GM19099 (cell line): Measurements from ENCODE around the gene SLC26A1.

ENCODE experiments used
- POLR2A ChIP-seq: IDR thresholded peaks from 3 replicates; pipeline ENCODE4 v1.6.1; 2011; ENCODE audit warnings: low read depth; ENCODE audit not compliant: insufficient read length; ENCODE audit errors: extremely low read depth

Gene SLC26A1

DNA sequence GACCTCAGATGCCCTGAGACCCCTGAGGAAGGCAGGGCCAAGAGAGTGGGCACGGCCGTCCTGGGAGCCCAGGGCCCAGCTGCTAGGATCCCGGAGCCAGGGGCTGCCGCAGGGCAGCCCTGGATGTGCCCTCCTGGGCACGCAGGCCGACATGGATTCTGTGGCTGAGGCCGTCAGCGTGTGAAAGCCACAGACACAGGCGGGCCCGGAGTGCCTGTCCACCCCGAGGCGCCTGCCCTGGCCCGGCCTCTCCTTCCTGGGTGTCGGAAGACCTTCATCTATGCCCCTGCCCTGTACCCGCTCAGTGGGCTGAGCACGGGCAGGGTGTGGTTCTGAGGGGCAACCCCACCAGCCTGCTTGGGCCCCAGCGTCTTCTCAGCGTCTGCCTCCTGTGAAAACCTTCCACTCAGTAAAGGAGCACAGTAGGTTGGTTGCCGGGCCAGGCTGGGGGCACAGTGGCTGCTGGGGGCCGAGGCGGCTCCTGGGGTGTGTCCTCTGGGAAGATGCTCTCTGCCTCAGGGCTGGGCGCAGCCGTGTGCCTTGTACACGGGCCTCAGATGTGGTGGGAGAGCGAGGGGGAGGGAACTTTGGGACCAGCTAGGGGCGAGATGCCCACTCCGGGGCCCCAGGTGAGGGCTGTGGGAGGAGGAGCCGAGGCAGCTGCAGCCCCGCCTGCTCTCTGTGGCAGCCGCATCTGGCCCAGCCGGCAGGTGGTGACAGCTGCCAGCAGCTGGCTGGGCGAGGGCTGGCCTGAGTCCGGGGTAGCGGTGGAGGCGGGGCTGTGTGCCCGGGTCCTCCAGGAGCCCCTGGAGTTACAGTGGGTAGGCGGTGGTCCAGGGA is 39.0 kb upstream of the SLC26A1 start:
- no peak for TF ChIP-seq POLR2A

DNA sequence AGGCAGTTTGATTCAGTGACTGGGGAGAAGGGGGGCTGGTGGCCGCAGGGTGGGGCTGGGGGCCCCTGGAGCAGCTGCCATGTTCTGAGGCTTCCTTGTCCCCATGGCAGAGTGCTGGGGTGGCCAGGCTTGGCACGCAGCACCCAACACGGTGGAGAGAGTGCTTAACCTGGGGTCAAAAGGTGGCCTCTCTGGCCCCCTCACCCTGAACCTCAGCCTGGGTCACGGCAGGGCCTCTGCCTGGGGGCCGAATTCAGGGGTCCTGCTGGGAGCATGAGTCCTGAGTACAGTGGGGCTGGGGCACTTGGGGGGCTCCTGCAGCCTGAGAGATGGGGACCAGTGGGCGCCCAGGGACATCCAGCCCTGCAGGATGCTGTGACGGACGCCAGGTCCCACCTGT is 38.1 kb upstream of the SLC26A1 start:
- TF ChIP-seq POLR2A: no peak

DNA sequence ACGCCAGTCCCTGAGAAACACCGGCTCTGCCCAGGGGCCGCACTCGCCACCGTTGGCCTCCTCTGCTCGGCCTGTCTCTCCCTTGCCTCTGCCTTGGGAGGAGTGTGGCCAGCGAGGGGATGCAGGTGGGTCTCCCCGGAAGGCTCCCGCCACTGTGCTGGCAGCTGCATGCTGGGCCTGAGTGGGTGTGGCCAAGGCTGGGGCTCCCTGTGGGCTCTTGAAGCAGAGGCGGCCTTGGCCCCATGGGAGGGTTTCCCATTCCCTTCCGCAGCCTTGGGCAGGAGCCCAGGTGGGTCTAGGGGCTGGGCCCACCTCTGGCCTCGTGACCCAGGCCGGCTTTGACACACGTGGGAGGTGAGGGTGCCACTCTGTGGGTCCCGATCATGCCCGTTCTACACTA is 37.4 kb upstream of the SLC26A1 start:
- TF ChIP-seq POLR2A: no peak

DNA sequence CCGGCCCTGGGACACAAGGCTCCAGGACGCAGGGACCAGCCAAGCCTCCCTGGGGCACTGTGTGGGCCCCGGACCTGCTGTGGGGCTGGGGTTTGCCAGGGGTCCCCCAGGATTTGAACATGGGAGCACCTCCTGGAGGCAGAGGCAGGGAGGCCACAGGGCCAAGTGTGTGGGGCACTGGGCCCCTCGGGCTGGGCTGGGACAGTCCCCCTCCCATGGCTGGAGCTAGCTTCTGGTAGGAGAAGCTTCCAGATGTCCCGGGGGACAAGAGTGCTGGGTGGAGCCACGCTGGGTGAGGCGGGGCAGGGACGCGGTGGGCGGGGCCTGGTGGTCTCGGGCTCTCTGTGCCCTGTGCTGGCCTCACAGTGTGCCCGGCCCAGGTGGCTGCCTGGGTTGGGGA is 36.8 kb upstream of the SLC26A1 start:
- TF ChIP-seq POLR2A: no peak

DNA sequence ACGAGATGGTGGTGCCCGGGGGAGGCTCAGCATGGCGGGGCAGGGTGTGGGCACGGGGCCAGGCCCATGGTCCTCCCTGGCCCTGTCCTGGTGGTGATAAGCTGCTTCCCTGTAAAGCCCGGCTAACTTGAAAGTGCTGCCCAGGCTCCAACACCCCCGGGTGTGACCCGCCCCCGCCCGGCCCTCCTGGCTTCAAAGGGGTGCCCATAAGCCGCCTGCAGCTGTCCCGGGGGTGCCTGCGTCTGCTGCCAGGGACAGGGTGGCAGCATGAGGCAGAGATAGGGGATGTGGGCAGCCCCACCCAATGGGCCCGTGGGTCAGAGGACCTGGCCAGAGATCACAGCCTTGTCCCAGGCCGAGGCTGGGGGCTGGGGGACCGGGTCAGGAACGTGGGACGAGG is 36.3 kb upstream of the SLC26A1 start:
- TF ChIP-seq POLR2A: no peak

DNA sequence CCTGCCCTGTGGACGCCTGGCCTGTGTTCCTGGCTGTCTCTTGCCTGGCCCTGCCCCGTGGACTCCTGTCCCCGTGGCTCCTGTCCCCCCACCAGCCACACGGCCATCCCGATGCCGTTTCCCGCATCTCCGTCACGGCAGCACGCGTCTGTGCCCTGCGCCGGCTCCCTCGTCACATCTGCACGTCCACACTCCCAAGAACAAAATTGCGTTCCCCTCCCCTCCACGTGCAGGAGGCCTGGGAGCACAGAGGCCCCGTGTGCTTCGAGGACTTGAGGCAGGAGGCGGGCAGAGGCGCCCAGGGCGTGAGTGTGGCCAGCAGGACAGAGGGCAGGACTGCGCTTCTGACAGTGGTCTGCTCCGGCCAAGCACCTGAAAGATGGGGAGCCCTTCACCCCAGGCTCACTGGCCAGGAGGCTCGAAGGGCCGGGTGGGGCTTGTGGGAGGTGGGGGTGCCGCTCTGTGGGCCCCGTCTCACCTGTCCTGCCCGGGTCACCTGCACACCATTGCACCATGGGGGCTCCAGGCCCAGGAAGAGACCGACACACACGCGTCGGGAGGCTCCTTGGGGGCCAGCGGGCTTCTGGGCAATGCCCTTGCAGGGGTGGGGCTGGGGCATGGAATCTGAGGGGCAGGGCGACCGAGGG is 35.5 kb upstream of the SLC26A1 start:
- TF ChIP-seq POLR2A: no peak

DNA sequence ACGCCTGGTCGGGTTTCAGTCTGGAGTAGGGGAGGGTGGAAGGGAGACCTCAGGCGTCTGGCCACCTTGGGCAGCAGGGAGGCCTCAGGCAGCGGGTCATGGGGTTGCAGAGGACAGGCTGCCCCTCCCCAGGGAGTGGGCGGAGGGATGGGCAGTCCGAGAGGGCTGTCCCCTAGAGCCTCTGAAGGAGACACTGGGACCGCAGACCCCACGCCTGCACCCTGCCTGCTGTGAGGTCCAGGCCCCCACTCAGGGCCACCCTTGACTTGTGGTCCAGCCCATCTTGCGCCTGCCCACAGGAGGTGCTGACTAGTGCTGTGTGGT is 34.7 kb upstream of the SLC26A1 start:
- TF ChIP-seq POLR2A: no peak

DNA sequence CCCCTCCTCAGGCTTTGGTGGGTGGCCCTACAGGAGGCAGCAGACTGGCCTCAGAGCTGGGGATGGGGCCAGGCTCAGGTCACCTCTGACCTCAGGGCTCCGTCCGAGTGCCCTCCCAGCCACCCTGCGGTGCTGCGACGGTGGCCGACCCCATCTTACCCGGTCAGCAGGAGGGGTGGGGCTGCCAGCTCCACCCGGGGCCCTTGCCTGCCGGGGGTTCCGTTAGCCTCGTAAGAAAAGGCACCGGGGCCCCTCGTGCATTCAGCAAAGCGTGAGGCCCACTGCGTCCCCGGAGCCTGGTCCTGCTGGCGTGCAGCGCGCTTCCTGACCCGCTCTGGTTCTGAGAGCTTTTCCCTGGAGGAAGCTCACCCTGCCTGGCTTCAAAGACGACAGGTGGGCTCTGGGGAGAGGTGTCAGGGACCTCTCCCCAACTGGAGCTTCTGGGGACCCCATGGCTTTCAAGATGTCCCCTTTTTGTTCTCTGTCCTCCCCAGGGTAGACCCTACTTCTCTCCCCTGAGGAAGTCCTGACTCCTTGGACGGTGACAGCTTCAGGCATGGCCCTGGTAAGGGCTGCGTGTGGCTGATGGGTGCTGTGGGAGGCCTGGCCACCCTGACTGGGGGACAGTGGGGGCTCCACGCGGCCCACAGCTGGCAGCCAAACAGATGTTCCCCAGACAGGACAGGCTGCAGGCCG is 34.2 kb upstream of the SLC26A1 start:
- TF ChIP-seq POLR2A: no peak

DNA sequence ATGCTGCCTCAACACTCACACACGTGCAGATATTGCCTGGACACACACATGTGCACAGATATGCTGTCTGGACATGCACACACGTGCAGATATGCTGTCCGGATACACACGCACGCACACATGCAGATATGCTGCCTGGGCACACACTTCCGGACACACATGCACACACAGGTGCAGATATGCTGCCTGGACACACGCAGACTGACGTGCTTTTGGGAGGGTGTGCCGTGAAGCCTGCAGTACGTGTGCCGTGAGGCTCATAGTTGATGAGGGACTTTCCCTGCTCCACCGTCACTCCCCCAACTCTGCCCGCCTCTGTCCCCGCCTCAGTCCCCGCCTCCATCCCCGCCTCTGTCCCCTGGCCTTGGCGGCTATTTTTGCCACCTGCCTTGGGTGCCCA is 32.9 kb upstream of the SLC26A1 start:
- no peak for TF ChIP-seq POLR2A

DNA sequence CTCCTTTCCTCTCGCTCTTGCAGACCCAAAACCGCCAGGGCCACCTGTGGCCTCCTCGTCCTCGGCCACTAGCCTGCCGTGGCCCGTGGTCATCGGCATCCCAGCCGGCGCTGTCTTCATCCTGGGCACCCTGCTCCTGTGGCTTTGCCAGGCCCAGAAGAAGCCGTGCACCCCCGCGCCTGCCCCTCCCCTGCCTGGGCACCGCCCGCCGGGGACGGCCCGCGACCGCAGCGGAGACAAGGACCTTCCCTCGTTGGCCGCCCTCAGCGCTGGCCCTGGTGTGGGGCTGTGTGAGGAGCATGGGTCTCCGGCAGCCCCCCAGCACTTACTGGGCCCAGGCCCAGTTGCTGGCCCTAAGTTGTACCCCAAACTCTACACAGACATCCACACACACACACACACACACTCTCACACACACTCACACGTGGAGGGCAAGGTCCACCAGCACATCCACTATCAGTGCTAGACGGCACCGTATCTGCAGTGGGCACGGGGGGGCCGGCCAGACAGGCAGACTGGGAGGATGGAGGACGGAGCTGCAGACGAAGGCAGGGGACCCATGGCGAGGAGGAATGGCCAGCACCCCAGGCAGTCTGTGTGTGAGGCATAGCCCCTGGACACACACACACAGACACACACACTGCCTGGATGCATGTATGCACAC is 31.8 kb upstream of the SLC26A1 start:
- TF ChIP-seq POLR2A: no peak

DNA sequence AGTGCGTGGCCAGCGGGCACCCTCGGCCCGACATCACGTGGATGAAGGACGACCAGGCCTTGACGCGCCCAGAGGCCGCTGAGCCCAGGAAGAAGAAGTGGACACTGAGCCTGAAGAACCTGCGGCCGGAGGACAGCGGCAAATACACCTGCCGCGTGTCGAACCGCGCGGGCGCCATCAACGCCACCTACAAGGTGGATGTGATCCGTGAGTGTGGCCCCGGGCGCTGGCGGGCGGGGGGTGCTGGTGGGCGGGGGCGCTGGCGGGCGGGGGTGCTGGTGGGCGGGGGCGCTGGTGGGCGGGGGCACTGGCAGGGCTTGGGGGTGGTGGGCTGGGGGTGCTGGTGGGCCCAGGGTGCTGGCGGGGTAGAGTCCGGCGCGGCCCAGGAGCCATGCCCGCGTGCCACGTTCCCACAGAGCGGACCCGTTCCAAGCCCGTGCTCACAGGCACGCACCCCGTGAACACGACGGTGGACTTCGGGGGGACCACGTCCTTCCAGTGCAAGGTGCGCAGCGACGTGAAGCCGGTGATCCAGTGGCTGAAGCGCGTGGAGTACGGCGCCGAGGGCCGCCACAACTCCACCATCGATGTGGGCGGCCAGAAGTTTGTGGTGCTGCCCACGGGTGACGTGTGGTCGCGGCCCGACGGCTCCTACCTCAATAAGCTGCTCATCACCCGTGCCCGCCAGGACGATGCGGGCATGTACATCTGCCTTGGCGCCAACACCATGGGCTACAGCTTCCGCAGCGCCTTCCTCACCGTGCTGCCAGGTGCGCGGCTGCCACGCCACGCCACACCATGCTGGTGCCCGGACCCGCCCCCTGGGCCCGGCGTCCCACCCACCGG is 30.9 kb upstream of the SLC26A1 start:
- TF ChIP-seq POLR2A: no peak

DNA sequence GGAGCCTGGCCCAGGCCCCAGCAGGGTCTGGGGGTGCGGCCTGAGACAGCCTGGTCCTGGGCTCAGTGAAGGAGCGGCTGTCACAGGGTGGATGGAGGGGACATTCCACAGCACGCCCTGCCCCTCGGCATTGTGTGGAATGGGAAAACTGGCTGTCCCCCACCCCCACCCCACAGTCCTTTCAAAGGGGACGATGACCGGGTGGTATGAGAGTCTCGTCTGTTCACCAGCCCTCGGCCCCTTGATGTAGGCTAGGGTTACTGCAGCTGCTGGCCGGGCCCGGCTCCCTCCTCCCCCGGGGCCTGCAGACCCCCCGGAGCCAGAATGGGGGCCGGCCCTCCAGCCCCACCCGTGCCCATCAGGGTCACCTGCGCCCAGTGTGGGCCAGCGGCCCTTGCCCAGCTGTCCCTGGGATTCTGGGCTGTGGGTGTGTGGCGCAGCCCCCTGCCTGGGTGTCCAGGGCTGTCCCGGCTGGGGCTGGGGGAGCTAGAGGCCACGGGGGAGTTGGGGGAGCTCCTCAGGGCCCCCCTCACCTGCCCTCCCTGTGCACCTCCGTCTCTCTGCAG is 30.0 kb upstream of the SLC26A1 start:
- TF ChIP-seq POLR2A: no peak

DNA sequence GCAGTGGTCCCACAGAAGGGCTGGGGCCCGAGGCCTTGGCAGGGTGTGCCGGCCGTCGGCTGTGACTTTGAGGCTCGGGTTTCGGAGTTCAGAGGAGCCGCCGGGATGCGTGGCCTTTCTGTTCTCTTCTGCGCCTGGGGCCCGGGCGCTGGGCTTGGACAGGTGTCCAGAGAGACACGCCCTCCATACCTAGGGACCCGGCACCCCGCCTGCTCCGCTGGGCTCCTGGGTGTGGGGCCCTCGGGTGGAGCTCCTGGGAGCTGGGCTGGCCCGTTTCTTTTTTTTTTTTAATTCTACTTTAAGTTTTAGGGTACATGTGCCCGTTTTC is 29.5 kb upstream of the SLC26A1 start:
- no peak for TF ChIP-seq POLR2A

DNA sequence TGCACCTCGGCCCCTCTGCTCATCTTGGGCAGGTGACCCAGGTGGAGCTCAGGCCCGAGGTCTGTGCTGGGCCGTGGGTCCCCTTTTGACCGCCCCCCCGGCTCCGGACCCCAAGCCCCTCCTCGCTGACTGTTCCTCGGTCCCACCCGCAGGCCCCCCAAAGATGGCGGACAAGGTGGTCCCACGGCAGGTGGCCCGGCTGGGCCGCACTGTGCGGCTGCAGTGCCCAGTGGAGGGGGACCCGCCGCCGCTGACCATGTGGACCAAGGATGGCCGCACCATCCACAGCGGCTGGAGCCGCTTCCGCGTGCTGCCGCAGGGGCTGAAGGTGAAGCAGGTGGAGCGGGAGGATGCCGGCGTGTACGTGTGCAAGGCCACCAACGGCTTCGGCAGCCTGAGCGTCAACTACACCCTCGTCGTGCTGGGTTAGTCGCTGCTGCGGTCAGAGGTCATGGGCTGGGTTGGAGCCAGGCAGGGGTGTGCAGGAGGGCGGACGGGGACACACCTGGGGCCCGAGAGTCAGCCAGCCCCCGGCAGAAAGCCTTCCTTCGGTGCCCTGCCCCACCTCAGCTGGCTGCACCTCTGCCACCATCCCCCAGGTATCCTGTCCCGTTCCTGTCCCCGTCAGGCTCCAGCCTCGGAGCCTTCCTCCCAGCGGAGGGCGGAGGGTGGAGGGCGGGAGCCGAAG is 29.0 kb upstream of the SLC26A1 start:
- no peak for TF ChIP-seq POLR2A
